Nephron progenitor cell (in vitro differentiated cells): ENCODE results near the gene FAM241B.

Source experiments
- DNase-seq: peaks from one replicate; pipeline ENCODE4 v3.0.0; 2021
- H3K27ac Mint-ChIP-seq: 2 replicates; pipeline ENCODE4 v1.8.0; 2021; ENCODE audit warnings: mild to moderate bottlenecking, moderate library complexity, mixed read lengths
- H3K27me3 Mint-ChIP-seq: 2 replicates; pipeline ENCODE4 v1.8.0; 2021; ENCODE audit warnings: mild to moderate bottlenecking, low read depth, mixed read lengths; ENCODE audit not compliant: poor library complexity
- H3K36me3 Mint-ChIP-seq: 2 replicates; pipeline ENCODE4 v1.8.0; 2021; ENCODE audit warnings: low read depth, mixed read lengths
- H3K4me1 Mint-ChIP-seq: 2 replicates; pipeline ENCODE4 v1.8.0; 2021; ENCODE audit warnings: mixed read lengths
- H3K4me3 Mint-ChIP-seq: 2 replicates; pipeline ENCODE4 v1.8.0; 2021; ENCODE audit warnings: mild to moderate bottlenecking, moderate library complexity, mixed read lengths
- H3K9me3 Mint-ChIP-seq: 2 replicates; pipeline ENCODE4 v1.8.0; 2021; ENCODE audit warnings: mild to moderate bottlenecking, moderate library complexity, mixed read lengths
- TF ChIP-seq, protein P1 (sequence below): fragments of 200-600 bp; sonication (generic); IDR thresholded peaks from 2 replicates; pipeline ENCODE4 v1.5.0; 2021; ENCODE audit warnings: antibody characterized with exemption

Gene FAM241B

DNA sequence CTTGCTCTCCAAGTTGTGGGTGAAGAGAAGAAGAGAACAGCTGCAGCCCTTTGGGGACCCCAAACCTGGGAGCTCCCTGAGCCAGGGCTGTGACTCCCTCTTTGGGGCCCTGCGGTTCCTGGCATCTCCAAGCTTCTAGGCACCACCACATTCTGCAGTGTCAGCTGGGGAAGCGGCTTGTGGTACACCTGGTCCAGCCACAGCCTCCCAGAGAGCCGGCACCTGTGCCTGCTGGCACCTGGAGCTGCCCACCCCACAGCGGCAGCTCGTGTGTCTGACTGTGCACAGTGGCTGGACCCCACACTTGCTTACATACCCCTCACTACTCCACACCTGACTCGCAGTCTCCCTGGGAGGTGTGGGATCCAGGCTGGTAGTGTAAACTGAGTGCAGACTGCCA, 23.5 kb downstream of the FAM241B start:
- no peaks in the 10 kb centered on the region for H3K36me3 Mint-ChIP-seq
- no peaks in the 10 kb centered on the region for H3K9me3 Mint-ChIP-seq
- DNase-seq: no peak
- peaks cover 9% of the 10 kb centered on the region for H3K27me3 Mint-ChIP-seq
- H3K27ac Mint-ChIP-seq: no peak overlapping the region
- H3K4me1 Mint-ChIP-seq: peaks cover 80% of the 10 kb centered on the region
- TF ChIP-seq, protein P1, sequence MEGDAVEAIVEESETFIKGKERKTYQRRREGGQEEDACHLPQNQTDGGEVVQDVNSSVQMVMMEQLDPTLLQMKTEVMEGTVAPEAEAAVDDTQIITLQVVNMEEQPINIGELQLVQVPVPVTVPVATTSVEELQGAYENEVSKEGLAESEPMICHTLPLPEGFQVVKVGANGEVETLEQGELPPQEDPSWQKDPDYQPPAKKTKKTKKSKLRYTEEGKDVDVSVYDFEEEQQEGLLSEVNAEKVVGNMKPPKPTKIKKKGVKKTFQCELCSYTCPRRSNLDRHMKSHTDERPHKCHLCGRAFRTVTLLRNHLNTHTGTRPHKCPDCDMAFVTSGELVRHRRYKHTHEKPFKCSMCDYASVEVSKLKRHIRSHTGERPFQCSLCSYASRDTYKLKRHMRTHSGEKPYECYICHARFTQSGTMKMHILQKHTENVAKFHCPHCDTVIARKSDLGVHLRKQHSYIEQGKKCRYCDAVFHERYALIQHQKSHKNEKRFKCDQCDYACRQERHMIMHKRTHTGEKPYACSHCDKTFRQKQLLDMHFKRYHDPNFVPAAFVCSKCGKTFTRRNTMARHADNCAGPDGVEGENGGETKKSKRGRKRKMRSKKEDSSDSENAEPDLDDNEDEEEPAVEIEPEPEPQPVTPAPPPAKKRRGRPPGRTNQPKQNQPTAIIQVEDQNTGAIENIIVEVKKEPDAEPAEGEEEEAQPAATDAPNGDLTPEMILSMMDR: no peak
- H3K4me3 Mint-ChIP-seq: no peak overlapping the region

DNA sequence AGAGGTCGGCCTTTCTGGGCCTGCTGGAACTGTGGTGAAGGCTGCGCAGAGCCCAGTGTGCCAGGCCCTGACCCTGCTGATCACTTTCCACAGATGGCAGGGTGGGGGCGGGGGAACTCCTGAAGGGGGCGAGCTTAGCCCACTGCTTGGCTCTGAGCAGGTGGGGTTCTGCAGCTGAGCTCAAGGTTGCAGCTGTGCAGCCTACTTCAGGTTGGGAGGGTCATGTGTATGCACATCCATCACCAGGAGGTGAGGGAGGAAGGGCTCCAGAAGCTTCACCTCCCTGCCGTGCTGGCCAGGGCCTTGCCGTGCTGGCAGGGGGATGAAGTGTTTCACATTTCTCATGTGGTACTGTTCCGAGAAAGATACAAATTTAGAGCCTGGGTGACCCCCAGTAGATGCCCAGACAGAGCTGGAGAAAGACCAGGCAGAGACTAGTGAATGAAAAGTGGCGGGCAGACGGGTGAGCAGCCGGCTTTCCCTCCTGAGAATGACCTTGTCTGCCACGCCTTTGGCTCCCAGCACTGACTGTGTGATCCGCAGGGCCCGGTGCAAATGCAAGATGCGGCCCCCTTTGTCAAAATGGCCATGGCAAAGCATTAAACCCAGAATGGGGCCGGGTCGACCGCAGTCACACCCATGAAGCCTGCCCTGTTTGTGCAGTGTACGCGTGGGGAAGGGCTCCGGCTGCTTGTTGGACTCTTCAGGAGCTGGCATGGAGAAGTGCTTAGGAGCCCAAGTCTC, 25.2 kb downstream of the FAM241B start:
- Mint-ChIP-seq H3K4me1 (peaks cover 79% of the 10 kb centered on the region), H3K9me3 (no peaks in the 10 kb centered on the region), H3K4me3 (peak overlapping the region; percentile 43), H3K27me3 (peaks cover 5% of the 10 kb centered on the region), H3K36me3 (no peaks in the 10 kb centered on the region), H3K27ac (no peak overlapping the region)
- DNase-seq: no peak
- TF ChIP-seq, protein P1: no peak

DNA sequence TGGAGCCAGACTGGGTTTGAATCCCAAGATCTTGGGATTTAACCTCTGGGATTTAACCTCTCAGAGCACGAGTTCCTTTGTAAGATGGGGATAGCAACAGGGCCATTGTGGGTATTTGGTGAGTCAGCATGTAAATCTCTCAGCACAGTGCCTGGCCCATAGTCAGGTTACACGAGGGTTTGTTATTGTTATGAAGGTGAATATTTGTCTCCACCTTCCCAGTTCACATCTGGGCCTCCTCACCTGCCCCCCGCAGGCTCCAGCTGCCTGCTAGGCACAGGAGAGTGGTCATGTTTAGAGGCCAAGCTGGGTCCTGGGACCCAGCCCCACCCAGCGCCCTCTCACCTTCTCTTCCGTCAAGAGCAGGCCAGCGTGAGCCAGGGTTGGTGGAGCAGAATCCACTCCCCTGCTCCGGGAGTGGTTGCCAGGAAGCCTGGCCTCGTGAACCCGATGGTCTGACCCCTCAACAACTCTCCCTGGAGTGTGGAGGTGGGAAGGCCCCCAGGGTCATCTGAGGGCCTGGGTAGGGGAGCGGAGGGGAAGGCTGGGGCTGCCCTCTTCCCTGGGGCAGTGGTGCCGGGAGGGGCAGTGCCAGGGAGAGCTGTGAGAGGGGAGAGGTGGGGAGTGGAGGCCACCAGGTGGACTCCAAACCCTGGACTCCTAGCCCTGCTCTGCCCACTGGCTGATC, 26.0 kb downstream of the FAM241B start:
- Mint-ChIP-seq H3K4me1 (peaks cover 79% of the 10 kb centered on the region), H3K36me3 (no peaks in the 10 kb centered on the region), H3K27me3 (peaks cover 5% of the 10 kb centered on the region), H3K9me3 (no peaks in the 10 kb centered on the region), H3K27ac (no peak overlapping the region), H3K4me3 (no peak overlapping the region)
- TF ChIP-seq, protein P1: no peak
- DNase-seq: no peak

DNA sequence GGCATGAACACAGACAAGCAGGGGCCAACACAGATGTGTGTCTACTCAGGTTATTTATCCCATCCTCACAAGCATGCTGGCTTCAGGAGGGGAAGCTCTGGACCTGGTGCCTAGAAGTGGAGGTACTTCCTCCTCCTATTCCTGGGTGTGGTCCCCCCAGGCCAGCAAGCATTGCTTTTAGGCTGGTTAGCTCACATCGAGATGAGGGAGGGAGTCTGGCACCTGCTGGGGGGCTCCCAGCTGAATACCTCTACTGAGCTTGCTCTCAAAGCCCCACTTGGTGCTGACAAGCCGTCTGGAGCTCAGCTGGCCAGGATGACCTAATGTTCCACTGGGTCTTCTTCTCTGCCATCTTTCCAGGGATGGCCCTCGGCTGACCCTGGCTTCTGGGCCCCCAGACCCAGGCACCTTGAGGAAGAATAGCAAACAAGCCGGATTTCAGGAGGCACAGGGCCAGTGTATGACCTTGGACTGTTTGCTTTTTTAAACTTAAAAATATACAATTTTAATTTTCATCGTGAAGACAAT, 26.8 kb downstream of the FAM241B start:
- DNase-seq: no peak
- Mint-ChIP-seq H3K4me3 (no peak overlapping the region), H3K4me1 (peaks cover 79% of the 10 kb centered on the region), H3K27me3 (peaks cover 5% of the 10 kb centered on the region), H3K9me3 (no peaks in the 10 kb centered on the region), H3K27ac (no peak overlapping the region), H3K36me3 (no peaks in the 10 kb centered on the region)
- TF ChIP-seq, protein P1: no peak

DNA sequence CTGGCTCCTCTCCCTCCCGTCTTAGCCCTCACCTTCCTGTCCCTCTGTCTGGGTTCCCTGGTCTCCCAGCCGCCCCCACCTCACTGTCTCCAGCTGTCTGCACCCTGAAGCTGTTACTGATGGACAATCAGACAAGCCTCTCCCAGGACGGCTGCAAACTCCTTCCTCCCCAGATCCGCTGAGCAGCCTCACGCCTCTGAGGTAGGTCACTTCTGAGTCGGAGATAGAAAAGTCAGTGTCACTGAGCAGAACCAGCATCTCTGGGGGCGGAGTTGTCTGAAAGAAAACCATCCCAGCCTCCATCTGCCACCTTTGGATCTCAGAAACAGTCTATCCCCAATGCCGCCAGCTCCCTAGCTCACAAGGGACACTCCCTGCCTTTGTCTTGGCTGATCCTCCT, 27.4 kb downstream of the FAM241B start:
- H3K9me3 Mint-ChIP-seq: no peaks in the 10 kb centered on the region
- peaks cover 84% of the 10 kb centered on the region for H3K4me1 Mint-ChIP-seq
- no peak for DNase-seq
- H3K27ac Mint-ChIP-seq: no peak overlapping the region
- H3K4me3 Mint-ChIP-seq: no peak overlapping the region
- H3K36me3 Mint-ChIP-seq: no peaks in the 10 kb centered on the region
- H3K27me3 Mint-ChIP-seq: peaks cover 5% of the 10 kb centered on the region
- TF ChIP-seq, protein P1: no peak
